Renal pelvis (tissue), 4 donors: ENCODE results near the gene UMODL1. TPM values are rescaled to one million over a fixed set of nuclear protein-coding genes. Genes with fewer than 3 reads are reported as not detected.
"Not testable (repeated sequence)": the region's sequence is repeated elsewhere in the genome, so short reads cannot be mapped to it uniquely, and the experiment has no call there.

Experiments used
- DNase-seq: peaks from one replicate; pipeline ENCODE4 v3.0.0-alpha.2; 2013
- polyA plus RNA-seq, 3 donors: library from polyadenylated mRNA; unstranded; fragments of 120-200 nt; gene quantifications; one replicate each; pipeline ENCODE4 v1.2.1, GENCODE V29; 2013; ENCODE audit not compliant: insufficient read length in 3 of 3

The UMODL1 gene
- polyA plus RNA-seq, 3 donors, result 0.06 to 0.21 (median 0.10) TPM

GRCh38 chr21:42058631-42059111, 12.4 kb upstream of the UMODL1 start:
- DNase-seq, result no peak

GRCh38 chr21:42059141-42059540, 12.0 kb upstream of the UMODL1 start:
- DNase-seq, result no peak

GRCh38 chr21:42059721-42060120, 11.4 kb upstream of the UMODL1 start:
- no peak for DNase-seq

- DNase-seq, result no peak
These were observed 11.0 kb upstream of the UMODL1 start for GRCh38 chr21:42060166-42060565.

GRCh38 chr21:42061195-42061985, 9.7 kb upstream of the UMODL1 start:
- DNase-seq, result no peak

GRCh38 chr21:42061986-42062235, 9.2 kb upstream of the UMODL1 start:
- DNase-seq, result no peak

- DNase-seq, result no peak
These were observed 8.7 kb upstream of the UMODL1 start for GRCh38 chr21:42062236-42063022.

GRCh38 chr21:42063191-42063570, 7.9 kb upstream of the UMODL1 start:
- DNase-seq, result no peak

- no peak for DNase-seq
These were observed 7.3 kb upstream of the UMODL1 start for GRCh38 chr21:42063571-42064521.

GRCh38 chr21:42066521-42066920, 4.6 kb upstream of the UMODL1 start:
- no peak for DNase-seq

GRCh38 chr21:42067531-42068255, 3.4 kb upstream of the UMODL1 start:
- no peak for DNase-seq

- DNase-seq, result no peak
These were observed 2.9 kb upstream of the UMODL1 start for GRCh38 chr21:42068256-42068545.

GRCh38 chr21:42068592-42068991, 2.5 kb upstream of the UMODL1 start:
- DNase-seq, result no peak

- DNase-seq, result no peak
These were observed 1.8 kb upstream of the UMODL1 start for GRCh38 chr21:42069327-42069726.

- no peak for DNase-seq
These were observed 1.3 kb upstream of the UMODL1 start for GRCh38 chr21:42069843-42070242.

- DNase-seq, result no peak
These were observed 2.3 kb downstream of the UMODL1 start for GRCh38 chr21:42073145-42074099.

GRCh38 chr21:42075686-42076471, 4.8 kb downstream of the UMODL1 start:
- DNase-seq, result no peak

GRCh38 chr21:42077685-42078238, 6.6 kb downstream of the UMODL1 start:
- DNase-seq, result not testable (repeated sequence)

- DNase-seq, result not testable (repeated sequence)
These were observed 7.3 kb downstream of the UMODL1 start for GRCh38 chr21:42078247-42079007.
